ENCODE results near the gene SSC4D.
"Not testable (repeated sequence)": the region's sequence is repeated elsewhere in the genome, so short reads cannot be mapped to it uniquely, and the experiment has no call there.

The SSC4D gene

DNA sequence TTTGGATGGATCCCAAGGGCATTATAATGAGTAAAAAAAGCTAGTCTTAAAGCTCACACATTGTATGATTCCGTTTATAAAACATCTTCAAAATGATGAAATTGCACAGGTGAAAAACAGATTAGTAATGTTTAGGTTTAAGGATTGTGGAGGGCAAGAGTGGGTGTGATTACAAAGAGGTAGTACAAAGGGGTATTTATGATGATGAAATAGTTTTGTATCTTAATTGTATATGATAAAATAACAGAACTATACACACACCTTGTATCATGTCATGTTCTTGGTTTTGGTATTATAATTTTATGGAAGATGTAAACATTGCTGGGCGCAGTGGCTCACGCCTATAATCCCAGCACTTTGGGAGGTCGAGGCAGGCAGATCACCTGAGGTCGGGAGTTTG lies 2.8 kb upstream of the SSC4D start:
- Histone ChIP-seq H3K27ac (no peak overlapping the region), H3K4me3 (no peak overlapping the region), H3K9me3 (no peaks in the 10 kb centered on the region), H3K9ac (no peak overlapping the region), H3K4me1 (0 out of 2 replicates have a peak, but pooled peaks cover 5% of the 10 kb centered on the region), H3K4me2 (no peak overlapping the region), H4K20me1 (no peaks in the 10 kb centered on the region), H3K27me3 (no peaks in the 10 kb centered on the region), H3K36me3 (no peaks in the 10 kb centered on the region)
- TF ChIP-seq Cebpa-rat (IDR thresholded peaks at IDR 0.05), result no peak

GRCh38 chr7:76411626-76412025 lies 2.1 kb upstream of the SSC4D start:
- Histone ChIP-seq H3K4me3 (no peak overlapping the region), H3K27me3 (no peaks in the 10 kb centered on the region), H3K9ac (no peak overlapping the region), H3K27ac (no peak overlapping the region), H4K20me1 (no peaks in the 10 kb centered on the region), H3K4me1 (0 out of 2 replicates have a peak, but pooled peaks cover 5% of the 10 kb centered on the region), H3K36me3 (no peaks in the 10 kb centered on the region), H3K9me3 (no peaks in the 10 kb centered on the region), H3K4me2 (no peak overlapping the region)
- no peak for TF ChIP-seq Cebpa-rat (IDR thresholded peaks at IDR 0.05)

- Histone ChIP-seq H3K4me1 (peaks cover 18% of the 10 kb centered on the region), H3K27me3 (no peaks in the 10 kb centered on the region), H3K36me3 (no peaks in the 10 kb centered on the region), H3K9me3 (no peaks in the 10 kb centered on the region), H4K20me1 (no peaks in the 10 kb centered on the region), H3K4me3 (no peak overlapping the region), H3K9ac (no peak overlapping the region), H3K4me2 (no peak overlapping the region), H3K27ac (no peak overlapping the region)
- TF ChIP-seq Cebpa-rat (IDR thresholded peaks at IDR 0.05), result no peak
These were observed 1.4 kb downstream of the SSC4D start for GRCh38 chr7:76408121-76408560.

DNA sequence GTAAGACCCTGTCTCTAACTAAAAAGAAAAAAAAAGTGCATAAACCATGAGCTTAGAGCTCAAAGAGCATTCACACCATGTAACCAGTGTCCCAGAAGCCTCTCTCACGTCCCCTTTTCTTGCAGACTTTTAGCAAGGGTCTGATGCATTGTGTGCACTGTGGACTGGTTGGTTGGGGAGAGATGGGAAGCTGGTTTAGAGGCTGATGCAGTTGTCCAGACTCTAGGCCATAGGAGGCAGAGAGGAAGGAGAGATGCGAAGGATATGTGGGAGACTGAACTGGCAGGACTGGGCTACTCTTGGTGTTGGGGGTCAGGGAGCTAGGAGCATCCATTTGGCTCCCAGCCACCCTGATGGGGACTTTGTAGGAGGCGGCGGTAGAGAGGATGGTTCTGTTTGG lies 1.8 kb downstream of the SSC4D start:
- Histone ChIP-seq H3K9me3 (no peaks in the 10 kb centered on the region), H3K4me3 (no peak overlapping the region), H3K4me1 (peaks cover 18% of the 10 kb centered on the region), H3K36me3 (no peaks in the 10 kb centered on the region), H3K9ac (no peak overlapping the region), H3K27me3 (no peaks in the 10 kb centered on the region), H3K4me2 (no peak overlapping the region), H3K27ac (no peak overlapping the region), H4K20me1 (no peaks in the 10 kb centered on the region)
- TF ChIP-seq Cebpa-rat (IDR thresholded peaks at IDR 0.05), result no peak

GRCh38 chr7:76405738-76406137 lies 3.8 kb downstream of the SSC4D start:
- Histone ChIP-seq H3K9ac (no peak overlapping the region), H3K4me1 (peaks cover 13% of the 10 kb centered on the region), H3K36me3 (no peaks in the 10 kb centered on the region), H4K20me1 (no peaks in the 10 kb centered on the region), H3K9me3 (no peaks in the 10 kb centered on the region), H3K27ac (no peak overlapping the region), H3K4me3 (no peak overlapping the region), H3K27me3 (no peaks in the 10 kb centered on the region), H3K4me2 (no peak overlapping the region)
- TF ChIP-seq Cebpa-rat (IDR thresholded peaks at IDR 0.05), result no peak

DNA sequence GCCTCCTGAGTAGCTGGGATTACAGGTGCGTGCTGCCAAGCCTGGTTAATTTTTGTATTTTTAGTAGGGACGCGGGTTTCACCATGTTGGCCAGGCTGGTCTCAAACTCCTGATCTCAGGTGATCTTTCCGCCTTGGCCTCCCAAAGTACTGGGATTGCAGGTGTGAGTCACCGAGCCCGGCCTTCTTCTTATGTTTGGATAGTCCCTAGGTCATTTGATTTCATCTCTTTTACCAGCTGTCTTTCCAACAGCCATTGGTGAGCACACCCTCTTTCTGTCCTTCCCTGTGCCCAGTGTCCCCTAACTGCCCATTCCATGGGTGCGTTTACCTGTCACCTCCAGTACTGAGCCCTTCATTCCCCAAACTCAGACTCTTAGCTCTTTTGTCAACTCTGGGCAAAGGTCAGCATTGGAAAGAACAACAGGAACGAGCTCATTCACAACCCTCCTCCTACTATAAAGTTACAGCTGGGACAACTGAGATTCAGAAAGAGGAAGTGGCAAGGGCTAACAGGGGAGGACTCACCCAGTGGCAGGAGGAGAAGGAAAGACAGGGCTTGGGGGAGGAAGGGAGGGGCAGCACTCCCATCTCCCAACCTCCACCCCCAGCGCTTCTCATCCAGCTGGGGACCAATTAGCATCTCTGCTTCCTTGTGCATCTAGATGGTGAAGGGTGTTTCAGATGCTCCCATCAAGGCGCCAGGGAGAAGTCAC lies 5.6 kb downstream of the SSC4D start:
- H3K4me2 ChIP-seq, result peak overlapping the region; percentile 55
- H3K27me3 ChIP-seq, result no peaks in the 10 kb centered on the region
- 0 out of 2 replicates have a peak overlapping the region, but pooled peaks have one; percentile 5 for H3K27ac ChIP-seq
- H3K36me3 ChIP-seq, result no peaks in the 10 kb centered on the region
- no peaks in the 10 kb centered on the region for H3K9me3 ChIP-seq
- peaks cover 13% of the 10 kb centered on the region for H3K4me1 ChIP-seq
- H4K20me1 ChIP-seq, result no peaks in the 10 kb centered on the region
- no peak overlapping the region for H3K4me3 ChIP-seq
- no peak for TF ChIP-seq Cebpa-rat (IDR thresholded peaks at IDR 0.05)
- no peak overlapping the region; the same call in 1 of the 2 replicates for H3K9ac ChIP-seq

DNA sequence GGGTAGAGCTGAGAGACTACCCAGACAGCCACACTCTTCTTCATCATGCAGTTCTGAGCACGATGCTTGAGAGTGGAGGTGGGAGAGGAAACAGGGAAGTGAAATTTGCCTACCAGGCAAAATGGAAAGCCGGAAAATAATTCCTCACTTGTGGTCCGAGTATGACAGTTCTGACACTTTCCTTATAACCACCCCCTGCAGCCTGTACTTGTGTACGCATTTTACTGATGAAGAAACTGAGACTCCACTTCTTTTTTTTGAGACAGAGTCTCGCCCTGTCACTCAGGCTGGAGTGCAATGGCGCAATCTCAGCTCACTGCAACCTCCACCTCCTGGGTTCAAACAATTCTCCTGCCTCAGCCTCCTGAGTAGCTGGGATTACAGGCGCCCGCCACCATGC lies 6.4 kb downstream of the SSC4D start:
- not testable (repeated sequence) for H4K20me1 ChIP-seq, H3K27me3 ChIP-seq, H3K4me2 ChIP-seq, H3K4me3 ChIP-seq, H3K9ac ChIP-seq, H3K9me3 ChIP-seq, H3K27ac ChIP-seq, H3K36me3 ChIP-seq
- peaks cover 15% of the 10 kb centered on the region for H3K4me1 ChIP-seq

DNA sequence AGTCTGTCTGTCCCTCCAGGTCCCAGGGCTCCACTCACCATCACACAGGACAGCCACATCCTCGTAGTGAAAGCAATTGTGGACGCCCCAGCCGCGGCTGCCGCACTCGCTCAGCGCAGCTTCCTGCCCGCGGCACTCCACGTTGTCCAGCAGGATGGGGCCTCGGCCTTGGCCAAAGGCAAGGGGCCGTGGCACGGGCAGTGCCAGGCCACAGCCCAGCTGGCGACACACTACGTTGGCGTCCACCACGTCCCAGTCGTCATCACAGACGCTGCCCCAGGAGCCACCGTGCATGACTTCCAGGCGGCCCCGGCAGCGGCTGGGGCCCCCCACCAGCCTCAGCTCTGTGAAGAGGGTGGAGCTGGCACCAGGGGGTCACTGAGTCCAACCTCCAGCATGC lies 9.2 kb downstream of the SSC4D start:
- peaks cover 37% of the 10 kb centered on the region for H3K4me1 ChIP-seq
- H3K9me3 ChIP-seq, result no peaks in the 10 kb centered on the region
- no peak for TF ChIP-seq Cebpa-rat (IDR thresholded peaks at IDR 0.05)
- no peak overlapping the region for H3K27ac ChIP-seq
- H3K4me2 ChIP-seq, result no peak overlapping the region
- H3K4me3 ChIP-seq, result no peak overlapping the region
- H4K20me1 ChIP-seq, result no peaks in the 10 kb centered on the region
- no peaks in the 10 kb centered on the region for H3K36me3 ChIP-seq
- no peaks in the 10 kb centered on the region for H3K27me3 ChIP-seq
- no peak overlapping the region for H3K9ac ChIP-seq

GRCh38 chr7:76397409-76398183 lies 11.9 kb downstream of the SSC4D start:
- Histone ChIP-seq H3K27ac (0 out of 2 replicates have a peak overlapping the region, but pooled peaks have one; percentile 26), H4K20me1 (no peaks in the 10 kb centered on the region), H3K4me2 (peak overlapping the region; percentile 66), H3K36me3 (no peaks in the 10 kb centered on the region), H3K4me1 (peaks cover 36% of the 10 kb centered on the region), H3K27me3 (no peaks in the 10 kb centered on the region), H3K9me3 (no peaks in the 10 kb centered on the region), H3K9ac (peak overlapping the region; percentile 24; the same call in 1 of the 2 replicates), H3K4me3 (peak overlapping the region; percentile 54)
- no peak for TF ChIP-seq Cebpa-rat (IDR thresholded peaks at IDR 0.05)

DNA sequence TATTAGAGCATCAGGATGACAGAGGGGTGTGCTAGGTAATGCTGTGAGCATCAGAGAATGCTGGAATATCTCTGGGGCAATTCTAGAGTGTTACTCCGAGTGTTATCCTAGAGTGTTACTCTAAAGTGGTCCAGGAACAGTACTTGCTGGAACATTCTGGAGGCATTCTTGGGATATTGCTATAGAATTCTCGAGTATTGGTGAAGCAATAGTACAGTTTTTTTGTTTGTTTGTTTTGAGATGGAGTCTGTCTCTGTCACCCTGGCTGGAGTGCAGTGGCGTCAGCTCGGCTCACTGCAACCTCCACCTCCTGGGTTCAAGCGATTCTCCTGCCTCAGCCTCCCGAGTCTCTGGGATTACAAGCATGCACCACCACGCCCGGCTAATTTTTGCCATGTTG lies 12.6 kb downstream of the SSC4D start:
- Histone ChIP-seq H3K4me1 (peaks cover 43% of the 10 kb centered on the region), H3K4me3 (no peak overlapping the region), H3K9me3 (no peaks in the 10 kb centered on the region), H3K27me3 (no peaks in the 10 kb centered on the region), H3K4me2 (peak overlapping the region; percentile 66), H4K20me1 (no peaks in the 10 kb centered on the region), H3K36me3 (no peaks in the 10 kb centered on the region), H3K9ac (no peak overlapping the region), H3K27ac (no peak overlapping the region)
- TF ChIP-seq Cebpa-rat (IDR thresholded peaks at IDR 0.05), result no peak
